ENCODE measurements around the gene CD58.

GRCh38 chr1:116528329-116529083 lies 42.3 kb downstream of the CD58 start:
- TF ChIP-seq CTCF (conservative IDR thresholded peaks at IDR 0.05) (no peak), EZH2 (IDR thresholded peaks at IDR 0.05; ENCODE audit: low read depth) (no peak)
